Measurements from ENCODE around the gene RDM1.
A peak's percentile ranks its signal among the peaks of the same experiment; 100 is the strongest.

The RDM1 gene

DNA sequence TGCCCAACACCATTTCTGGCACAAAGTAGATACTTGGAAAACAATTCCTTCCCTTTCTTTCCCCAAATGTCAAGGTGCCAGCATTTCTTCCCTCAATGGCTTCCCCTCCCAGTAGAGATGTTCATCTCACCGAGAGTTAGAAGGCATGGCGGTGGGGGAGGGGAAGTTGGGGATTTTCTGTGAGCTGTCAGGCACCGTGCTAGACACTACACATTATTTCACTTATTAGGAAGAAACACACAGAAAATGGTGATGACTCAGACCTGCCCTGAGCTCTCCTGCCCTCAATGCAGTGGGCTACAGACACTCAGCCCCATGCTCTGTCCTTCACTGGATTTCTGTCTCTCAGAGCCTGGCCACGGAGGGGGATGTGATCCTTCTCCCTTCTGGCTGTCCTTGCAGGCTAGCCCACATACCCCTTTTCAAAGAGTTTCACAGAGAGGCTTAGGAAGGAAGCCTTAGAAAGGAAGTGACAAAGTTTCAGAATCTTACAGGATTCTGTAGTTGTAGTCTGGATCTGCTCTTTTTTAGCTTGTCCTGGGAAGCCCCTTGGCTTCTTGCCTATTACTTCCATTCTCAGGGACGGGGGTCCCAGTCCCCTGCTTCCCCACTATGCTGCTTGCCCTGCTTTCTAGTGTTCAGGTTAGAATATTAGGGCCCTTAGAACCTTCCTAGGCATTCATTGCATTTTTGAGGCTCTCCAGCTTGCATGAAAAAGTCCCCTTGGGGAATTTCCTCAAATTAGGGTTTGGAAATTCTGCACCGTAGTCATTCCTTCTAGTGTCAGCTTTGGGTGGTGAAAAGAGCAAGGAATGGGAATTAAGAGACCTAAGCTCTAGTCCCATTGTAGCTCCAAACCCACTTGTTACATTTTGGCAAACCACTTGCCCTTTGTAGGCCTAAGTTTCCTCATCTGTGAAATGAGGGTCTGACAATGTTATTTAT, 38.2 kb downstream of the RDM1 start:
- Histone ChIP-seq H3K27ac (ENCODE audit: low read length) (peak overlapping the region; percentile 54; the same call in 1 of the 2 replicates), H3K4me2 (ENCODE audit: low read length) (peak overlapping the region; percentile 56), H3K4me3 (ENCODE audit: low read length) (no peak overlapping the region; the same call in 1 of the 2 replicates), H3K9ac (ENCODE audit: low read length) (peak overlapping the region; percentile 15; the same call in 1 of the 2 replicates), H2AFZ (ENCODE audit: low read depth, low read length) (peak overlapping the region; percentile 51; the same call in 1 of the 2 replicates), H3K9me3 (ENCODE audit: insufficient read depth, low read length) (no peaks in the 10 kb centered on the region), H3K79me2 (ENCODE audit: low read length) (no peaks in the 10 kb centered on the region), H3K36me3 (replicated peaks; ENCODE audit: low read depth, low read length) (no peaks in the 10 kb centered on the region), H3K27me3 (ENCODE audit: low read depth, low read length) (no peaks in the 10 kb centered on the region), H3K4me1 (ENCODE audit: low read length) (peaks cover 20% of the 10 kb centered on the region), H4K20me1 (ENCODE audit: insufficient read depth, low read length) (no peaks in the 10 kb centered on the region)
- TF ChIP-seq CTCF (IDR thresholded peaks at IDR 0.05; ENCODE audit: low read depth, low read length) (no peak), EZH2phosphoT487 (IDR thresholded peaks at IDR 0.05; ENCODE audit: low read depth) (no peak)

DNA sequence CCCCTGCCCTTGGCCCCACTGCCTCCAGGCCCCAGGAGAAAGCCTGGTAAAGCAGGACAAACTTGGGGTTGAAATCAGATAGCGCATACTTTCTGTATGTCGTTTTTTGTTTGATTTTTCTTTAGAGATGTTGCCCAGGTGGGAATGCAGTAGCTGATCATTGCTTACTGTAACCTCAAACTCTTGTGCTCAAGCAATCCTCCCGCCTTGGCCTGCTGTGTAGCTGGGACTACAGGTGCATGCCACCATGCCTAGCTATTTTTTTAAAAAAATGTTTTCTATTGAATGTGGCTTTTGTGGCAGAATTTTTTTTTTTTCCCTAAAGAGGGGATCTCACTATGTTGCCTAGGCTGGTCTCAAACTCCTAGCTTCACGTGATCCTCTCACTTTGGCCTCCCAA, 39.3 kb downstream of the RDM1 start:
- H3K27me3 ChIP-seq (ENCODE audit: low read depth, low read length) = no peaks in the 10 kb centered on the region
- H3K9ac ChIP-seq (ENCODE audit: low read length) = no peak overlapping the region
- H3K9me3 ChIP-seq (ENCODE audit: insufficient read depth, low read length) = no peaks in the 10 kb centered on the region
- H3K27ac ChIP-seq (ENCODE audit: low read length) = no peak overlapping the region
- peaks cover 20% of the 10 kb centered on the region for H3K4me1 ChIP-seq (ENCODE audit: low read length)
- no peaks in the 10 kb centered on the region for H3K36me3 ChIP-seq (replicated peaks; ENCODE audit: low read depth, low read length)
- no peak overlapping the region for H2AFZ ChIP-seq (ENCODE audit: low read depth, low read length)
- TF ChIP-seq CTCF (IDR thresholded peaks at IDR 0.05; ENCODE audit: low read depth, low read length) = no peak
- no peak overlapping the region for H3K4me2 ChIP-seq (ENCODE audit: low read length)
- H3K79me2 ChIP-seq (ENCODE audit: low read length) = no peaks in the 10 kb centered on the region
- H3K4me3 ChIP-seq (ENCODE audit: low read length) = no peak overlapping the region
- no peaks in the 10 kb centered on the region for H4K20me1 ChIP-seq (ENCODE audit: insufficient read depth, low read length)

- Histone ChIP-seq H4K20me1 (ENCODE audit: insufficient read depth, low read length) (no peaks in the 10 kb centered on the region), H3K4me3 (ENCODE audit: low read length) (no peak overlapping the region), H3K9me3 (ENCODE audit: insufficient read depth, low read length) (no peaks in the 10 kb centered on the region), H3K27me3 (ENCODE audit: low read depth, low read length) (no peaks in the 10 kb centered on the region), H2AFZ (ENCODE audit: low read depth, low read length) (no peak overlapping the region), H3K79me2 (ENCODE audit: low read length) (no peaks in the 10 kb centered on the region), H3K4me2 (ENCODE audit: low read length) (no peak overlapping the region), H3K36me3 (replicated peaks; ENCODE audit: low read depth, low read length) (no peaks in the 10 kb centered on the region), H3K27ac (ENCODE audit: low read length) (no peak overlapping the region), H3K9ac (ENCODE audit: low read length) (no peak overlapping the region), H3K4me1 (ENCODE audit: low read length) (peaks cover 20% of the 10 kb centered on the region)
- no peak for TF ChIP-seq CTCF (IDR thresholded peaks at IDR 0.05; ENCODE audit: low read depth, low read length)
- no peak for TF ChIP-seq EZH2phosphoT487 (IDR thresholded peaks at IDR 0.05; ENCODE audit: low read depth)
Observed at GRCh38 chr17:35890774-35891155, 39.8 kb downstream of the RDM1 start.

GRCh38 chr17:35889818-35890773, 40.5 kb downstream of the RDM1 start:
- H3K79me2 ChIP-seq (ENCODE audit: low read length) = no peaks in the 10 kb centered on the region
- H3K27me3 ChIP-seq (ENCODE audit: low read depth, low read length) = no peaks in the 10 kb centered on the region
- TF ChIP-seq CTCF (IDR thresholded peaks at IDR 0.05; ENCODE audit: low read depth, low read length) (no peak), EZH2phosphoT487 (IDR thresholded peaks at IDR 0.05; ENCODE audit: low read depth) (no peak)

More at GRCh38 chr17:35889818-35890773, 40.5 kb downstream of the RDM1 start:
- no peak overlapping the region for H2AFZ ChIP-seq (ENCODE audit: low read depth, low read length)
- H4K20me1 ChIP-seq (ENCODE audit: insufficient read depth, low read length) = no peaks in the 10 kb centered on the region
- no peaks in the 10 kb centered on the region for H3K9me3 ChIP-seq (ENCODE audit: insufficient read depth, low read length)
- H3K4me2 ChIP-seq (ENCODE audit: low read length) = no peak overlapping the region
- H3K27ac ChIP-seq (ENCODE audit: low read length) = no peak overlapping the region
- H3K4me3 ChIP-seq (ENCODE audit: low read length) = no peak overlapping the region
- H3K9ac ChIP-seq (ENCODE audit: low read length) = no peak overlapping the region
- no peaks in the 10 kb centered on the region for H3K36me3 ChIP-seq (replicated peaks; ENCODE audit: low read depth, low read length)
- peaks cover 20% of the 10 kb centered on the region for H3K4me1 ChIP-seq (ENCODE audit: low read length)
